Activated B cell treated with CpG ODN at 0.5 μM for 24 hours (primary cell): ENCODE data around the gene MAD1L1. TPM values are rescaled to one million over a fixed set of nuclear protein-coding genes. Genes with fewer than 3 reads are reported as not detected.

ENCODE experiments used
- ATAC-seq: fragments of 200-7000 bp; cut with Tn5 transposase; one replicate; pipeline ENCODE4 v1.10.0; 2021; ENCODE audit warnings: low read depth, mild to moderate bottlenecking, moderate library complexity
- CTCF ChIA-PET: fragments of 350-600 bp; sonication (Branson Sonifier 250); formaldehyde crosslinking; loops from one replicate; lab custom pipeline; 2021; ENCODE audit warnings: antibody characterized with exemption; lab: Charles Lee
- POLR2A ChIA-PET: fragments of 350-600 bp; sonication (Branson Sonifier 250); formaldehyde crosslinking; loops from one replicate; lab custom pipeline; 2021; ENCODE audit warnings: antibody characterized with exemption; lab: Charles Lee
- DNase-seq: peaks from one replicate; pipeline ENCODE4 v3.0.0; 2022
- H3K27ac Mint-ChIP-seq: one replicate; pipeline ENCODE4 v1.8.0; 2020; ENCODE audit warnings: mixed read lengths
- H3K27me3 Mint-ChIP-seq: one replicate; pipeline ENCODE4 v1.8.0; 2021; ENCODE audit warnings: mixed read lengths
- H3K36me3 Mint-ChIP-seq: one replicate; pipeline ENCODE4 v1.8.0; 2021; ENCODE audit warnings: low read depth, mixed read lengths
- H3K4me1 Mint-ChIP-seq: one replicate; pipeline ENCODE4 v1.8.0; 2021; ENCODE audit warnings: mixed read lengths
- H3K4me3 Mint-ChIP-seq: one replicate; pipeline ENCODE4 v1.8.0; 2020; ENCODE audit warnings: mild to moderate bottlenecking, mixed read lengths
- H3K9me3 Mint-ChIP-seq: one replicate; pipeline ENCODE4 v1.8.0; 2020; ENCODE audit warnings: mixed read lengths
- intact Hi-C: fragments of 100-400 bp; cut with micrococcal nuclease; formaldehyde crosslinking; loops from one replicate; pipeline ENCODE4 v1.15.1; 2024
- total RNA-seq: library from RNA; stranded (reverse); gene quantifications from 2 replicates; pipeline ENCODE4 v1.2.3, GENCODE V29; 2022
- TF ChIP-seq, protein P1 (sequence below): fragments of 200-600 bp; IDR thresholded peaks from one replicate; pipeline ENCODE4 v1.8.0; 2022; ENCODE audit warnings: antibody characterized with exemption, mild to moderate bottlenecking

MAD1L1 gene
- total RNA-seq, 1 donor from 2014 or later, result 54.6 TPM

GRCh38 chr7:2243458-2243857, 10.7 kb upstream of the MAD1L1 start:
- TF ChIP-seq, protein P1, sequence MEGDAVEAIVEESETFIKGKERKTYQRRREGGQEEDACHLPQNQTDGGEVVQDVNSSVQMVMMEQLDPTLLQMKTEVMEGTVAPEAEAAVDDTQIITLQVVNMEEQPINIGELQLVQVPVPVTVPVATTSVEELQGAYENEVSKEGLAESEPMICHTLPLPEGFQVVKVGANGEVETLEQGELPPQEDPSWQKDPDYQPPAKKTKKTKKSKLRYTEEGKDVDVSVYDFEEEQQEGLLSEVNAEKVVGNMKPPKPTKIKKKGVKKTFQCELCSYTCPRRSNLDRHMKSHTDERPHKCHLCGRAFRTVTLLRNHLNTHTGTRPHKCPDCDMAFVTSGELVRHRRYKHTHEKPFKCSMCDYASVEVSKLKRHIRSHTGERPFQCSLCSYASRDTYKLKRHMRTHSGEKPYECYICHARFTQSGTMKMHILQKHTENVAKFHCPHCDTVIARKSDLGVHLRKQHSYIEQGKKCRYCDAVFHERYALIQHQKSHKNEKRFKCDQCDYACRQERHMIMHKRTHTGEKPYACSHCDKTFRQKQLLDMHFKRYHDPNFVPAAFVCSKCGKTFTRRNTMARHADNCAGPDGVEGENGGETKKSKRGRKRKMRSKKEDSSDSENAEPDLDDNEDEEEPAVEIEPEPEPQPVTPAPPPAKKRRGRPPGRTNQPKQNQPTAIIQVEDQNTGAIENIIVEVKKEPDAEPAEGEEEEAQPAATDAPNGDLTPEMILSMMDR, result no peak
- ATAC-seq, result no peak
- Mint-ChIP-seq H3K4me3 (no peak overlapping the region), H3K27ac (no peak overlapping the region), H3K36me3 (peaks cover 19% of the 10 kb centered on the region), H3K4me1 (peaks cover 63% of the 10 kb centered on the region), H3K9me3 (no peaks in the 10 kb centered on the region), H3K27me3 (no peaks in the 10 kb centered on the region)
- CTCF ChIA-PET, result no interaction called here
- POLR2A ChIA-PET, result interaction anchor here (1.4 to 3.1 kb wide), 2 partner anchors 13 to 17 kb away, joined by 5 to 24 read pairs; no protein-coding TSS in a partner anchor
- intact Hi-C loops, result no loop called here
- DNase-seq, result no peak

DNA sequence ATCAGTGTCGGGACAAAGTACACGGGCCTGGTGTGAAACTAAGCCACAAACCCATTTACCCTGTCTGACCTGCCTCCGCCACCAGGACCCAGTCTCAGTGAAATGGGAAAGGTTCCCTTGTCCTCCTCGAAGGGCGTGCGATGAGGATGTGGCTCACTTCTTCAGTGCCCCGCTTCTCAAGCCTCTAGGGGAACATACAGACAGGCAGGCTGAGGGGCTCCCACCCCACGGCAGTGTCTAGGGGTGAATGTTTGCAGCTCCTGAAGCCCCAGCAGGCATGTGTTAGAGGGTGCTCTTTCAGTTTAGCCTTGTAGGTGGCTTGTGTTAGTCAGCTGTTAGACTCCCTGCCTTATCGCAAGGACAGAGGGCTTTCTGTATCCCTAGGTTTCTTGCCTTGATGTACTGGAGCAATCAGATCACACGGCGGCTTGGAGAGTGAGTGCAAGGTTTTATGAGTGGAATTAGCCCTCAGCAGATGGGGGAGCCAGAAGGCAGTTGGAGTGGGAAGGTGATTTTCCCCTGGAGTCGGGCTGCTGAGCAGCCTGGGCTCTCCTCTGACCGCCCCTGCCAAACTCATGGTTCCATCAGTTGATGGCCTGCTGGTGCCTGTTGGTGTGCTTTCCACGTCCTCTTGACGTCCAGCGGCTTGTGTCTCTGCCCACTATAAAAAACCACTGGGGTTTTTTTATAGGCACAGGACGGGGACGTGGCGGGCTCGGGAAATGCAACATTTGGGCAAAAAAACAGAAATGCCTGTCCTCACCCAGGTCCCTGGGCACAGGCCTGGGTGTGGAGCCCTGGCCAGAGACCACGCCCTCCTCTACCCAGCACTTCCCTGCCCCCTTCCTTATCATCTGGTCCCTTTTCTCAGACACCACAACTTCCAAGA, 10.0 kb upstream of the MAD1L1 start:
- peak; percentile 31 for DNase-seq
- TF ChIP-seq, protein P1, result no peak
- CTCF ChIA-PET, result interaction anchor here (1.7 to 6.3 kb wide), 2 partner anchors 10 to 105 kb away, joined by 5 to 35 read pairs; partner anchors contain the start of gene MAD1L1
- intact Hi-C loops, result loop anchor here (1.0 kb wide), 2 partner anchors 10 to 19 kb away; partner anchors contain the start of gene MAD1L1
- Mint-ChIP-seq H3K4me3 (peak overlapping the region; percentile 90), H3K9me3 (no peaks in the 10 kb centered on the region), H3K27ac (peak overlapping the region; percentile 89), H3K27me3 (no peaks in the 10 kb centered on the region), H3K4me1 (peaks cover 64% of the 10 kb centered on the region), H3K36me3 (peaks cover 26% of the 10 kb centered on the region)
- peak; percentile 44 for ATAC-seq
- POLR2A ChIA-PET, result interaction anchor here (0.5 to 3.1 kb wide), 10 partner anchors 8 to 710 kb away, joined by 3 to 24 read pairs (median 5); partner anchors contain the start of genes MAD1L1 and SNX8

DNA sequence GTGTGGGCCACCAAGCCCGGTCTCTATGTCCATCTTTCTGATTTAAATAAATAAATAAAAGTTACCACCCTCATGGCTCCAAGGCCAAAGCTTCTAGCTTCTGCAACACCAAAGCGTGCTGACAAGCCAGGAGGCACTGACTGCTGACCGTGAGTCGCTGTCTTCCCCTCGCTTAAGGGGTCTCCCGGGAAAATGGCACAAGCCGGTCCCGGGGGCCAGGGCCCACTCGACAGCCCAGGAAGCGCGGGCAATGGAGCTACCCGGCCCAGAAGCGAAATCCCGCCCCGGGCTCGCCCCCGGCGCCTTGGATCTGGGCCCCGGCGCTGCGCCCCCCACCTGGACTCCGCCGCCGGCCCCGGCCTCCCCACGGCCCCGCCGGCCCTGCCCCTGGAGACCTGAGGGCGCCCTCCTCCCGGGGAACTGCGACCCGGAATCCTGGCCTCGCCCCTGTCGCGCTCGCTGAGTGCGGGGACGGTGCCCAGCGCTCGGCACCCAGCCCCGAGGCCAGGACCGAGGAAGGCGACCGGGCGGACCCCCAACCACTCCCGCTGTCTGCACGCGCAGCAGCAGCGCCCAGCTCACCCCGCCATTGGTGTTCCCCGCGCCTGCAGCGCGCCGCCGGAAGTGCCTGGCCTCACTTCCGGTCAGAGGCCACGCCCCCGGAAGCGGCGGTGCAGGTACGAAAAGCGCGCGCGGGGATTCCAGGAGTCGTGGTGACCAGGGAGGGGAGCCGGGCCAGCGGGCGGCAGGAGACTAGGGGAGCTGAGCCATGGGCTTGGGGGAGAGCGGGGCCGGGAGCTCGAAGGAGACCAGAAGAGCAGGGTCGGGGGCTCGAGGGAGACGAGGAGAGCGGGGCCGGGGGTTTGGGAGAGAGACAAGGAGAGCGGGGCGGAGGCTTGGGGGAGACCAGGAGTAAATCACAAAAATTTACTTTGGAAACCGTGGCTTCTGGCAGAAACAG, 9.1 kb upstream of the MAD1L1 start, which contains the start of the genes MRM2 and NUDT1:
Gene MRM2, minus strand, starts transcription at position 626 of the 961 bp plus-strand sequence. Its CDS starts 36 bp downstream, at position 590.
Gene NUDT1, plus strand, starts transcription at position 647 of the 961 bp plus-strand sequence. CDS start 2,349 bp downstream, outside the sequence.
- TF ChIP-seq, protein P1, result no peak
- no peaks in the 10 kb centered on the region for H3K27me3 Mint-ChIP-seq
- ATAC-seq (peak; percentile 25), DNase-seq (peak; percentile 73)
- H3K4me1 Mint-ChIP-seq, result peaks cover 71% of the 10 kb centered on the region
- H3K36me3 Mint-ChIP-seq, result peaks cover 31% of the 10 kb centered on the region
- H3K9me3 Mint-ChIP-seq, result no peaks in the 10 kb centered on the region
- CTCF ChIA-PET, result interaction anchor here (1.7 to 6.3 kb wide), 2 partner anchors 9 to 106 kb away, joined by 5 to 35 read pairs; partner anchors contain the start of gene MAD1L1
- peak within 1 kb of the TSS; percentile 89 for H3K27ac Mint-ChIP-seq
- peak within 1 kb of the TSS; percentile 90 for H3K4me3 Mint-ChIP-seq
- POLR2A ChIA-PET, result interaction anchor here (0.5 to 3.1 kb wide), 13 partner anchors 9 to 729 kb away, joined by 3 to 24 read pairs (median 5); partner anchors contain the start of genes MAD1L1 and SNX8
- intact Hi-C loops, result loop anchor here (1.0 kb wide), 2 partner anchors 10 to 19 kb away; partner anchors contain the start of gene MAD1L1

DNA sequence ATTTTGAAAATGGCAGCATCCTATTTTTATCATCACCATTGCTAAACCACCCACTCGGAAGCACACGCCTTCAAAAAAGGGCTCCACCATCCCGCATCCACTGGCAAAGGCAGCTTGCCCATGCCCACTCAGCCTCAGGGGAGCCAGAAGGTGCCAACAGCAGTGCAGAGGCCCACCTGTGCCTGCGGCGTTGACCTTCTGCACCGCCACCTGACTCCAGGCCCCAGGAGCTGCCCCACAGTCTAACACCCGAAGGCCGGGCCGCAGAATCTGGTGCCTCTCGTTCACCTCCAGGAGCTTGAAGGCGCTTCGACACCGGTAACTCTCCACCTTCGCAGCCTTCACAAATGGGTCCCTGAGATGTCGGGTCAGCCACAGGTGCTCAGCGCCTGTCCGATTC, 6.5 kb upstream of the MAD1L1 start:
- intact Hi-C loops, result loop anchor here (10.0 kb wide), 3 partner anchors 286 to 806 kb away; partner anchors contain the start of genes CARD11 and TTYH3

More for the DNA sequence above, 6.5 kb upstream of the MAD1L1 start:
- H3K27me3 Mint-ChIP-seq, result no peaks in the 10 kb centered on the region
- ChIA-PET POLR2A (interaction anchor here (1.8 kb wide), 1 partner anchor 22 kb away, joined by 9 read pairs; no protein-coding TSS in a partner anchor), CTCF (interaction anchor here (1.6 to 6.3 kb wide), 2 partner anchors 29 to 108 kb away, joined by 3 to 35 read pairs; no protein-coding TSS in a partner anchor)
- peak overlapping the region; percentile 56 for H3K27ac Mint-ChIP-seq
- TF ChIP-seq, protein P1, result no peak
- DNase-seq (no peak), ATAC-seq (no peak)
- peaks cover 65% of the 10 kb centered on the region for H3K4me1 Mint-ChIP-seq
- no peak overlapping the region for H3K4me3 Mint-ChIP-seq
- H3K36me3 Mint-ChIP-seq, result peaks cover 42% of the 10 kb centered on the region
- H3K9me3 Mint-ChIP-seq, result no peaks in the 10 kb centered on the region
